GM23338 (cell line): ENCODE measurements around the gene KAZN. TPM values are rescaled to one million over a fixed set of nuclear protein-coding genes. Genes with fewer than 3 reads are reported as not detected.

Source experiments
- ATAC-seq: fragments of 200-7000 bp; cut with Tn5 transposase; 3 replicates; pipeline ENCODE4 v1.9.1; 2020
- DNase-seq: peaks from one replicate; pipeline ENCODE4 v3.0.0-alpha.2; 2015; ENCODE audit warnings: low spot score
- H2AFZ ChIP-seq: fragments of 200-600 bp; sonication (generic); 2 replicates; pipeline ENCODE4 v1.8.0; 2016; ENCODE audit warnings: antibody characterized with exemption, mild to moderate bottlenecking, moderate library complexity
- H3F3A ChIP-seq: fragments of 200-600 bp; sonication (generic); replicated peaks from 2 replicates; pipeline ENCODE4 v1.8.0; 2017; ENCODE audit warnings: antibody characterized with exemption, mixed run types, low read depth
- H3K27ac ChIP-seq: fragments of 200-600 bp; sonication (generic); 2 replicates; pipeline ENCODE4 v1.6.1; 2016; ENCODE audit warnings: low read depth
- H3K27me3 ChIP-seq: fragments of 200-600 bp; sonication (generic); 2 replicates; pipeline ENCODE4 v1.8.0; 2016; ENCODE audit warnings: mild to moderate bottlenecking, mixed run types, moderate library complexity; ENCODE audit not compliant: insufficient read depth
- H3K36me3 ChIP-seq: fragments of 200-600 bp; sonication (generic); 2 replicates; pipeline ENCODE4 v1.8.0; 2016; ENCODE audit warnings: mild to moderate bottlenecking; ENCODE audit not compliant: insufficient read depth
- H3K4me1 ChIP-seq: fragments of 200-600 bp; sonication (generic); 2 replicates; pipeline ENCODE4 v1.8.0; 2016; ENCODE audit warnings: mild to moderate bottlenecking, moderate library complexity; ENCODE audit not compliant: insufficient read depth
- H3K4me2 ChIP-seq: fragments of 200-600 bp; sonication (generic); 2 replicates; pipeline ENCODE4 v1.7.1; 2017; ENCODE audit warnings: mixed run types
- H3K4me3 ChIP-seq: fragments of 200-600 bp; sonication (generic); 2 replicates; pipeline ENCODE4 v1.6.1; 2016; ENCODE audit warnings: mixed run types
- H3K79me2 ChIP-seq: fragments of 200-600 bp; sonication (generic); replicated peaks from 2 replicates; pipeline ENCODE4 v1.8.0; 2017; ENCODE audit warnings: mild to moderate bottlenecking; ENCODE audit not compliant: insufficient read depth
- H3K9me2 ChIP-seq: fragments of 200-600 bp; sonication (generic); 2 replicates; pipeline ENCODE4 v1.8.0; 2017; ENCODE audit not compliant: insufficient read depth
- H4K20me1 ChIP-seq: fragments of 200-600 bp; sonication (generic); replicated peaks from 2 replicates; pipeline ENCODE4 v1.8.0; 2017; ENCODE audit warnings: mild to moderate bottlenecking; ENCODE audit not compliant: insufficient read depth
- H3K27ac Mint-ChIP-seq: 2 replicates; pipeline ENCODE4 v1.8.0; 2020; ENCODE audit warnings: inconsistent platforms, mild to moderate bottlenecking, moderate library complexity, mixed read lengths
- H3K27me3 Mint-ChIP-seq: 3 replicates; pipeline ENCODE4 v1.8.0; 2022; ENCODE audit warnings: low read depth, mild to moderate bottlenecking, moderate library complexity, mixed read lengths, inconsistent platforms; ENCODE audit not compliant: insufficient read depth, poor library complexity
- H3K36me3 Mint-ChIP-seq: 3 replicates; pipeline ENCODE4 v1.8.0; 2021; ENCODE audit warnings: low read depth, mild to moderate bottlenecking, inconsistent platforms, moderate library complexity, mixed read lengths
- H3K4me1 Mint-ChIP-seq: 3 replicates; pipeline ENCODE4 v1.8.0; 2020; ENCODE audit warnings: mild to moderate bottlenecking, inconsistent platforms, mixed read lengths
- H3K4me3 Mint-ChIP-seq: 3 replicates; pipeline ENCODE4 v1.8.0; 2021; ENCODE audit warnings: moderate library complexity, mild to moderate bottlenecking, inconsistent platforms, mixed read lengths
- H3K9me3 Mint-ChIP-seq: 3 replicates; pipeline ENCODE4 v1.8.0; 2020; ENCODE audit warnings: moderate library complexity, mild to moderate bottlenecking, inconsistent platforms, mixed read lengths
- CREB1 ChIP-seq: fragments of 250-450 bp; sonication (Bioruptor Pico); IDR thresholded peaks from 2 replicates; pipeline ENCODE4 v1.5.0; 2020; ENCODE audit warnings: low read depth, mild to moderate bottlenecking, moderate library complexity
- EZH2 ChIP-seq: fragments of 200-600 bp; sonication (generic); IDR thresholded peaks from one replicate; pipeline ENCODE4 v1.8.0; 2017; ENCODE audit warnings: antibody characterized with exemption, mild to moderate bottlenecking, low read depth; ENCODE audit not compliant: unreplicated experiment
- EZH2phosphoT487 ChIP-seq: fragments of 200-600 bp; sonication (generic); IDR thresholded peaks from one replicate; pipeline ENCODE4 v1.8.1; 2018; ENCODE audit warnings: antibody characterized with exemption; ENCODE audit not compliant: unreplicated experiment
- JUNB ChIP-seq: IDR thresholded peaks from one replicate; pipeline ENCODE4 v1.6.1; 2016; ENCODE audit warnings: antibody characterized with exemption; ENCODE audit not compliant: unreplicated experiment
- NANOG ChIP-seq: IDR thresholded peaks from 2 replicates; pipeline ENCODE4 v1.6.1; 2016; ENCODE audit warnings: antibody characterized with exemption, borderline replicate concordance
- POLR2AphosphoS5 ChIP-seq: IDR thresholded peaks from 2 replicates; pipeline ENCODE4 v1.6.1; 2016; ENCODE audit warnings: antibody characterized with exemption, low read depth
- STAT1 ChIP-seq: IDR thresholded peaks from one replicate; pipeline ENCODE4 v1.6.1; 2016; ENCODE audit warnings: antibody characterized with exemption; ENCODE audit not compliant: unreplicated experiment
- ZNF114 ChIP-seq: fragments of 250-450 bp; sonication (Bioruptor Pico); IDR thresholded peaks from 2 replicates; pipeline ENCODE4 v1.5.0; 2020; ENCODE audit warnings: mild to moderate bottlenecking, moderate library complexity
- ZNF462 ChIP-seq: fragments of 250-450 bp; sonication (Bioruptor Pico); IDR thresholded peaks from 2 replicates; pipeline ENCODE4 v1.5.0; 2020; ENCODE audit warnings: mild to moderate bottlenecking, moderate library complexity
- polyA plus RNA-seq: library from polyadenylated mRNA; unstranded; fragments of >200 nt; fragmentation: Nextera tagmentation; extraction: Ambion mirVana; gene quantifications from 2 replicates; pipeline ENCODE4 v1.2.1, GENCODE V29; 2016
- total RNA-seq: library from RNA; depleted of rRNA; stranded (reverse); fragments of >200 nt; shearing (Covaris generic); gene quantifications from 2 replicates; pipeline ENCODE4 v1.2.3, GENCODE V29; 2014
- TF ChIP-seq, protein P1 (sequence below): IDR thresholded peaks from one replicate; pipeline ENCODE4 v1.6.1; 2018; ENCODE audit warnings: antibody characterized with exemption; ENCODE audit not compliant: unreplicated experiment
- TF ChIP-seq, protein P2 (sequence below), 2 experiments: fragments of 200-600 bp in 1 of 2; sonication (generic) in 1 of 2; conservative IDR thresholded peaks; 2 replicates each; pipeline versions ENCODE4 v1.5.1 to v1.6.1; 2016 to 2017; ENCODE audit warnings: antibody characterized with exemption in 2 of 2, low read depth in 2 of 2, mild to moderate bottlenecking in 2 of 2, moderate library complexity in 1 of 2

Gene KAZN
- total and polyA plus RNA-seq, 2 experiments from 2014 or later = 9.9 to 15.0 TPM

- peaks cover 4% of the 10 kb centered on the region; the same call in 1 of the 3 replicates for H3K4me1 Mint-ChIP-seq
- H3K4me3 Mint-ChIP-seq = no peak overlapping the region
- H3F3A ChIP-seq = no peaks in the 10 kb centered on the region
- H3K79me2 ChIP-seq = no peaks in the 10 kb centered on the region
- peaks cover 20% of the 10 kb centered on the region for H3K27me3 ChIP-seq
- no peak overlapping the region for H3K4me3 ChIP-seq
- peaks cover 9% of the 10 kb centered on the region for H3K27me3 Mint-ChIP-seq
- DNase-seq = no peak
- no peak overlapping the region for H3K27ac ChIP-seq
- no peaks in the 10 kb centered on the region for H3K9me3 Mint-ChIP-seq
- H3K4me1 ChIP-seq = peaks cover 4% of the 10 kb centered on the region; the same call in 1 of the 2 replicates
- H3K36me3 ChIP-seq = no peaks in the 10 kb centered on the region
- TF ChIP-seq EZH2phosphoT487 = no peak
- no peak for ATAC-seq
- H3K9me2 ChIP-seq = no peaks in the 10 kb centered on the region
- H3K4me2 ChIP-seq = no peak overlapping the region
- no peak overlapping the region for H3K27ac Mint-ChIP-seq
- H4K20me1 ChIP-seq = no peaks in the 10 kb centered on the region
- H3K36me3 Mint-ChIP-seq = no peaks in the 10 kb centered on the region
- H2AFZ ChIP-seq = no peak overlapping the region
These were observed 548.5 kb downstream of the KAZN start for GRCh38 chr1:15146971-15147376.

DNA sequence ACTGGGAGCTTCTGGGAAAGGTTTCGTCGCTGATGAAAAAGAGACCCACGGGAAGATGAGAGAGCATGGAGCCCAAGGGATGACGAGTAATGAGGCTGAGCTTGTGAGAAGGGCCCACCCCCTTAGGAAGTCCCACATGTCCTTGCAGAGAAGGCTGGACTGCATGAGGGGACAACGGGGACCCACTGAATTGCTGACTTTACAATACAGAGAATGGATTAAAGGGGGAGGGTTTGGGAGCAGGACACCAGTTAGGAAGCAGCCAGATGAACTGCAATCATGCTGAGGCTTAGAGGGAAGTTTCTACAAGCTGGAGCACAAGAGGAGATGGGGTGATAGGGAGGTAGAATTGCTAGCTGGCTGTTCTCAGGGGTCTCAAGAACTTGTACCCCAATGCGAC is 549.5 kb downstream of the KAZN start:
- no peaks in the 10 kb centered on the region for H3F3A ChIP-seq
- no peaks in the 10 kb centered on the region for H3K9me3 Mint-ChIP-seq
- ATAC-seq (no peak), DNase-seq (no peak)
- H3K27me3 Mint-ChIP-seq = peaks cover 12% of the 10 kb centered on the region
- H2AFZ ChIP-seq = no peak overlapping the region
- no peak overlapping the region for H3K4me2 ChIP-seq
- no peak overlapping the region for H3K27ac ChIP-seq
- H3K27me3 ChIP-seq = peaks cover 24% of the 10 kb centered on the region
- H3K4me3 ChIP-seq = no peak overlapping the region
- no peaks in the 10 kb centered on the region for H4K20me1 ChIP-seq
- no peak overlapping the region for H3K4me3 Mint-ChIP-seq
- no peaks in the 10 kb centered on the region for H3K9me2 ChIP-seq
- no peaks in the 10 kb centered on the region for H3K79me2 ChIP-seq
- peaks cover 5% of the 10 kb centered on the region; the same call in 1 of the 2 replicates for H3K4me1 ChIP-seq
- H3K4me1 Mint-ChIP-seq = peaks cover 7% of the 10 kb centered on the region; the same call in 1 of the 3 replicates
- no peaks in the 10 kb centered on the region for H3K36me3 ChIP-seq
- H3K36me3 Mint-ChIP-seq = no peaks in the 10 kb centered on the region
- H3K27ac Mint-ChIP-seq = no peak overlapping the region
- TF ChIP-seq CREB1 (CRISPR knock-in tag) (no peak), NANOG (no peak), POLR2AphosphoS5 (no peak), ZNF114 (CRISPR knock-in tag) (no peak), EZH2phosphoT487 (no peak), EZH2 (no peak), JUNB (no peak), STAT1 (no peak), ZNF462 (CRISPR knock-in tag) (no peak)
- TF ChIP-seq, protein P1, sequence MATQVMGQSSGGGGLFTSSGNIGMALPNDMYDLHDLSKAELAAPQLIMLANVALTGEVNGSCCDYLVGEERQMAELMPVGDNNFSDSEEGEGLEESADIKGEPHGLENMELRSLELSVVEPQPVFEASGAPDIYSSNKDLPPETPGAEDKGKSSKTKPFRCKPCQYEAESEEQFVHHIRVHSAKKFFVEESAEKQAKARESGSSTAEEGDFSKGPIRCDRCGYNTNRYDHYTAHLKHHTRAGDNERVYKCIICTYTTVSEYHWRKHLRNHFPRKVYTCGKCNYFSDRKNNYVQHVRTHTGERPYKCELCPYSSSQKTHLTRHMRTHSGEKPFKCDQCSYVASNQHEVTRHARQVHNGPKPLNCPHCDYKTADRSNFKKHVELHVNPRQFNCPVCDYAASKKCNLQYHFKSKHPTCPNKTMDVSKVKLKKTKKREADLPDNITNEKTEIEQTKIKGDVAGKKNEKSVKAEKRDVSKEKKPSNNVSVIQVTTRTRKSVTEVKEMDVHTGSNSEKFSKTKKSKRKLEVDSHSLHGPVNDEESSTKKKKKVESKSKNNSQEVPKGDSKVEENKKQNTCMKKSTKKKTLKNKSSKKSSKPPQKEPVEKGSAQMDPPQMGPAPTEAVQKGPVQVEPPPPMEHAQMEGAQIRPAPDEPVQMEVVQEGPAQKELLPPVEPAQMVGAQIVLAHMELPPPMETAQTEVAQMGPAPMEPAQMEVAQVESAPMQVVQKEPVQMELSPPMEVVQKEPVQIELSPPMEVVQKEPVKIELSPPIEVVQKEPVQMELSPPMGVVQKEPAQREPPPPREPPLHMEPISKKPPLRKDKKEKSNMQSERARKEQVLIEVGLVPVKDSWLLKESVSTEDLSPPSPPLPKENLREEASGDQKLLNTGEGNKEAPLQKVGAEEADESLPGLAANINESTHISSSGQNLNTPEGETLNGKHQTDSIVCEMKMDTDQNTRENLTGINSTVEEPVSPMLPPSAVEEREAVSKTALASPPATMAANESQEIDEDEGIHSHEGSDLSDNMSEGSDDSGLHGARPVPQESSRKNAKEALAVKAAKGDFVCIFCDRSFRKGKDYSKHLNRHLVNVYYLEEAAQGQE = no peak
- TF ChIP-seq, protein P2, sequence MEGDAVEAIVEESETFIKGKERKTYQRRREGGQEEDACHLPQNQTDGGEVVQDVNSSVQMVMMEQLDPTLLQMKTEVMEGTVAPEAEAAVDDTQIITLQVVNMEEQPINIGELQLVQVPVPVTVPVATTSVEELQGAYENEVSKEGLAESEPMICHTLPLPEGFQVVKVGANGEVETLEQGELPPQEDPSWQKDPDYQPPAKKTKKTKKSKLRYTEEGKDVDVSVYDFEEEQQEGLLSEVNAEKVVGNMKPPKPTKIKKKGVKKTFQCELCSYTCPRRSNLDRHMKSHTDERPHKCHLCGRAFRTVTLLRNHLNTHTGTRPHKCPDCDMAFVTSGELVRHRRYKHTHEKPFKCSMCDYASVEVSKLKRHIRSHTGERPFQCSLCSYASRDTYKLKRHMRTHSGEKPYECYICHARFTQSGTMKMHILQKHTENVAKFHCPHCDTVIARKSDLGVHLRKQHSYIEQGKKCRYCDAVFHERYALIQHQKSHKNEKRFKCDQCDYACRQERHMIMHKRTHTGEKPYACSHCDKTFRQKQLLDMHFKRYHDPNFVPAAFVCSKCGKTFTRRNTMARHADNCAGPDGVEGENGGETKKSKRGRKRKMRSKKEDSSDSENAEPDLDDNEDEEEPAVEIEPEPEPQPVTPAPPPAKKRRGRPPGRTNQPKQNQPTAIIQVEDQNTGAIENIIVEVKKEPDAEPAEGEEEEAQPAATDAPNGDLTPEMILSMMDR (conservative IDR thresholded peaks at IDR 0.05; ENCODE audit: low read depth in 2 of 2) = no peak
